HG03521 (cell line): Measurements from ENCODE around the gene OR10A5.
"Not testable (repeated sequence)": the region's sequence is repeated elsewhere in the genome, so short reads cannot be mapped to it uniquely, and the experiment has no call there.

ENCODE experiments used
- ATAC-seq: cut with Tn5 transposase; IDR thresholded peaks from one replicate; pipeline ENCODE4 v1.9.1; 2021; ENCODE audit warnings: mild to moderate bottlenecking, moderate library complexity; ENCODE audit not compliant: unreplicated experiment

The OR10A5 gene

GRCh38 chr11:6875761-6876160 lies 30.3 kb downstream of the OR10A5 start:
- ATAC-seq, result no peak

DNA sequence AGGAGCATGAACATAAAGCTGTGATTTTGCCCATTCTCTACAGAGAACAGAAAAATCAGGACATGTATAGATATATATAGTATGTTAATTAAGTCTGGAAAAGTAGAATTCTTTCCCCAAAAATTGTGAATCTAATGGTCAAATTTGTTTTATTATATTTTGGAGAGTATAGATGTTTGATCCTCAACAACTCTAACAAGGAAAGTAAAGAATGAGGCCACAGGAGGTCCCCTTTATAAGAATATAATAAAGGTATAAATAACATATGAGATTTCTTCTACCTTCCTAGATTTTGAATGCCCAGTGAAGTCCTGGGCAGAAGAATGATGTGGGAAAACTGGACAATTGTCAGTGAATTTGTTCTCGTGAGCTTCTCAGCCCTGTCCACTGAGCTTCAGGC lies 30.8 kb downstream of the OR10A5 start, which contains the start of gene OR10A4:
OR10A4 (plus strand) TSS at position 301 of the 400 bp plus-strand sequence; CDS start at position 324, 23 bp downstream.
- ATAC-seq, result no peak

- ATAC-seq, result no peak
These were observed 31.4 kb downstream of the OR10A5 start for GRCh38 chr11:6876914-6877313.

DNA sequence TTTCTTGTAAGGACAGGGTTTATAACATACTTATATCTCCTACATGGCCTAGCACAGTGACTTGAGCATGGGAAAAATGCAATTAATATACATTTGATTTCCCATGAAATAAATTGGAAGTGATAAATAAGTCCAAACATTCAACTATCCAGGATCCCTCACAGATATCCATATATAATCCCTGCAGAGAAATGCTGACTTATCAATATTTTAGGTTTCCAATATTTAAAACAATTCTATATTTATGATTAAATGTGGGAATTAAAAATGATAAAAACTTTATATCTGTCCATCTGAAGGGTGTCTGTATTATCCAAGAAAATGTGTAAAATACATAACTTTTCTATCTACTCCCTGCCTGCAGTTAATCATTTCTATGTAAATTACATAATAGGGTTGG lies 37.3 kb downstream of the OR10A5 start:
- no peak for ATAC-seq

DNA sequence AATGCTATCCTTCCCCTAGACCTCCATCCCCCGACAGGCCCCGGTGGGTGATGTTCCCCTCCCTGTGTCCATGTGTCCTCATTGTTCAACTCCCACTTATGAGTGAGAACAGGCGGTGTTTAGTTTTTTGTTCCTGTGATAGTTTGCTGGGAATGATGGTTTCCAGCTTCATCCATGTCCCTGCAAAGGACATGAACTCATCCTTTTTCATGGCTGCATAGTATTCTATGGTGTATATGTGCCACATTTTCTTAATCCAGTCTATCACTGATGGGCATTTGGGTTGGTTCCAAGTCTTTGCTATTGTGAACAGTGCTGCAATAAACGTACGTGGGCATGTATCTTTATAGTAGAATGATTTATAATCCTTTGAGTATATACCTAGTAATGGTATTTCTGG lies 42.2 kb downstream of the OR10A5 start:
- not testable (repeated sequence) for ATAC-seq

DNA sequence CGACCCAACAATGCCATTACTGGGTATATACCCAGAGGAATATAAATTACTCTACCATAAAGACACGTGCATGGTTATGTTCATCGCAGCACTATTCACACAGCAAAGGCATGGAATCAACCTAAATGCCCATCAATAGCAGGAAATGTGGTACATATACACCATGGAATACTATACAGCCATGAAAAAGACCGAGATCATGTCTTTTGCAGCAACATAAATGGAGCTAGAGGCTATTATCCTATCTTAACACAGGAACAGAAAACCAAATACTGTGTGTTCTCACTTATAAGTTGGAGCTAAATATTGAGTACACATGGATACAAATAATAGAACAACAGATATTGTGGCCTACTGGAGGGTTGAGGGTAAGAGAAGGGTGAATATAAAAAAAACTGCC lies 43.3 kb downstream of the OR10A5 start:
- no peak for ATAC-seq

DNA sequence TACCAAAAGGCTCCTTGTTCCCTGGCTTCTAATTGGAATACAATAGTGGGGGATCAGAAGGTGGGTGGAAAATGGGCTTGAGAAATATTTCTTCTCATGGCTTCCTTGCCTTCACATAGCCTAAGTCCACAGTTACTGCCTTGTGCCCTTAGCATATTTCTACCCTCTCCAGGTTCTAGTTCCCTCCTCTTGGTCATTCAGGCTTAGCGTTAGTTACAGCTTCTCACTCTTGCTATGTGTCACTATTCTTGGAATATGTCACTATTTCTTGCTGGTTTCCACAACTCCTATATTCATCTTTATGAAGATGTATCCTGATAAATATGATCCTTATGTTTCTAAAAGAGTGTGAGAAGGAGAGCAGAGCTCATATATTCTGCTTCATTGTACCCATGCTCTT lies 44.4 kb downstream of the OR10A5 start:
- ATAC-seq, result no peak

GRCh38 chr11:6892400-6892799 lies 46.9 kb downstream of the OR10A5 start, which contains the start of gene OR2D2:
Gene OR2D2, minus strand, starts transcription at chr11:6892500. Its CDS starts 0 bp downstream, at chr11:6892500.
- no peak for ATAC-seq

DNA sequence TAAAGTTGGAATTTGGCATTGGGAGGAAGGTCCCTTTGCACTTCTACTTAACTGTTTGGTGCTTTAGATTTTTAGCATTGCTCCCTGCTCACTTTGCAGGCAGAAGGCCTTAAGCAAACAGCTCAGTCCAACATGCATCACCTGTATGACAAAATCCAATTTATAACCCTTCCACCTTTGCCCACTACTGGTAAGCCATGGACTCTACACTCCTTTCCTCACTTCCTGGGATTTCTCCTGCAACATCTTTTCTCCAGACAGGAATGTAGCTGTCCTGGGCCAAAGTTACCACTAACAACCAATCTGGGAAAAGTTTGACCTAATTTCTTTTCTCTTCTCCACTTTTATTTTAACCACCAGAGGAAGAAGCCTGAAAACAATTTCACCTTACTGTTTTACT lies 48.6 kb downstream of the OR10A5 start:
- no peak for ATAC-seq

- ATAC-seq, result peak; percentile 87
These were observed 49.5 kb downstream of the OR10A5 start for GRCh38 chr11:6895010-6895409.
